Astrocyte (in vitro differentiated cells and primary cell): ENCODE data around the gene IRX3. TPM values are rescaled to one million over a fixed set of nuclear protein-coding genes. Genes with fewer than 3 reads are reported as not detected.

Experiments used
- DNase-seq: peaks from one replicate; pipeline ENCODE4 v3.0.0-alpha.2; 2010; ENCODE audit warnings: low read depth
- FAIRE-seq: peaks from 2 replicates; lab custom pipeline; 2011; peaks lifted over from hg19 to GRCh38; lab: Jason Lieb, UNC
- H2AFZ ChIP-seq: 2 replicates; pipeline ENCODE4 v1.6.0; 2012; ENCODE audit warnings: low read depth, low read length, inconsistent platforms
- H3K27ac ChIP-seq: 2 replicates; pipeline ENCODE4 v1.5.1; 2011; ENCODE audit warnings: low read depth, low read length, inconsistent platforms
- H3K27me3 ChIP-seq: 2 replicates; pipeline ENCODE4 v1.6.0; 2011; ENCODE audit warnings: low read length, inconsistent platforms; ENCODE audit not compliant: insufficient read depth
- H3K36me3 ChIP-seq: 2 replicates; pipeline ENCODE4 v1.5.1; 2011; ENCODE audit warnings: low read length, inconsistent platforms; ENCODE audit not compliant: insufficient read depth
- H3K4me1 ChIP-seq: 2 replicates; pipeline ENCODE4 v1.5.1; 2011; ENCODE audit warnings: low read length, inconsistent platforms; ENCODE audit not compliant: insufficient read depth
- H3K4me2 ChIP-seq: 2 replicates; pipeline ENCODE4 v1.6.0; 2012; ENCODE audit warnings: low read length, inconsistent platforms
- H3K4me3 ChIP-seq: 2 replicates; pipeline ENCODE4 v1.5.1; 2011; ENCODE audit warnings: low read depth, mild to moderate bottlenecking, low read length, inconsistent platforms; ENCODE audit not compliant: insufficient read depth
- H3K79me2 ChIP-seq: 2 replicates; pipeline ENCODE4 v1.6.0; 2012; ENCODE audit warnings: mild to moderate bottlenecking, low read length, inconsistent platforms; ENCODE audit not compliant: insufficient read depth
- H3K9ac ChIP-seq: 2 replicates; pipeline ENCODE4 v1.6.0; 2012; ENCODE audit warnings: mild to moderate bottlenecking, low read length, inconsistent platforms
- H3K9me3 ChIP-seq: 2 replicates; pipeline ENCODE4 v1.5.1; 2012; ENCODE audit warnings: low read depth, mild to moderate bottlenecking, low read length, inconsistent platforms; ENCODE audit not compliant: insufficient read depth
- H4K20me1 ChIP-seq: 2 replicates; pipeline ENCODE4 v1.6.0; 2012; ENCODE audit warnings: low read length, inconsistent platforms; ENCODE audit not compliant: insufficient read depth
- H3K27ac Mint-ChIP-seq: one replicate; pipeline ENCODE4 v1.8.0; 2021; ENCODE audit warnings: mild to moderate bottlenecking, mixed read lengths; ENCODE audit not compliant: unreplicated experiment
- H3K27me3 Mint-ChIP-seq: one replicate; pipeline ENCODE4 v1.8.0; 2021; ENCODE audit warnings: low read depth, mixed read lengths; ENCODE audit not compliant: unreplicated experiment
- H3K36me3 Mint-ChIP-seq: one replicate; pipeline ENCODE4 v1.8.0; 2021; ENCODE audit warnings: low read depth, mixed read lengths; ENCODE audit not compliant: unreplicated experiment
- H3K4me1 Mint-ChIP-seq: one replicate; pipeline ENCODE4 v1.8.0; 2021; ENCODE audit warnings: low read depth, mixed read lengths; ENCODE audit not compliant: unreplicated experiment
- H3K4me3 Mint-ChIP-seq: one replicate; pipeline ENCODE4 v1.8.0; 2021; ENCODE audit warnings: mild to moderate bottlenecking, moderate library complexity, mixed read lengths; ENCODE audit not compliant: unreplicated experiment
- H3K9me3 Mint-ChIP-seq: one replicate; pipeline ENCODE4 v1.8.0; 2021; ENCODE audit warnings: mild to moderate bottlenecking, mixed read lengths; ENCODE audit not compliant: unreplicated experiment
- CTCF ChIP-seq: IDR thresholded peaks from 2 replicates; pipeline ENCODE4 v1.5.1; 2011; ENCODE audit warnings: low read depth, mild to moderate bottlenecking, inconsistent platforms, low read length, moderate library complexity; ENCODE audit not compliant: insufficient read depth
- EZH2 ChIP-seq: IDR thresholded peaks from 2 replicates; pipeline ENCODE4 v1.6.1; 2012; ENCODE audit warnings: mild to moderate bottlenecking, low read length, inconsistent platforms; ENCODE audit not compliant: insufficient read depth
- total RNA-seq: library from RNA; stranded (reverse); gene quantifications from 2 replicates; pipeline ENCODE4 v1.2.1, GENCODE V29; 2021

Gene IRX3
- total RNA-seq, 1 donor from 2014 or later = 0.75 TPM

GRCh38 chr16:54270711-54271110, 15.9 kb downstream of the IRX3 start:
- DNase-seq = no peak
- Mint-ChIP-seq H3K27ac (no peak overlapping the region), H3K36me3 (no peaks in the 10 kb centered on the region), H3K27me3 (peaks cover 10% of the 10 kb centered on the region), H3K9me3 (no peaks in the 10 kb centered on the region), H3K4me1 (peaks cover 3% of the 10 kb centered on the region), H3K4me3 (no peak overlapping the region)
- Histone ChIP-seq H3K9ac (no peak overlapping the region), H3K36me3 (no peaks in the 10 kb centered on the region), H4K20me1 (no peaks in the 10 kb centered on the region), H3K4me3 (no peak overlapping the region), H3K4me1 (no peaks in the 10 kb centered on the region), H2AFZ (no peak overlapping the region), H3K4me2 (no peak overlapping the region), H3K9me3 (no peaks in the 10 kb centered on the region), H3K27ac (no peak overlapping the region), H3K79me2 (no peaks in the 10 kb centered on the region), H3K27me3 (peaks cover 4% of the 10 kb centered on the region)
- no peak for TF ChIP-seq CTCF
- no peak for TF ChIP-seq EZH2
- FAIRE-seq = no peak

GRCh38 chr16:54269461-54269860, 17.1 kb downstream of the IRX3 start:
- Mint-ChIP-seq H3K4me1 (peaks cover 5% of the 10 kb centered on the region), H3K4me3 (no peak overlapping the region), H3K27me3 (peaks cover 7% of the 10 kb centered on the region), H3K9me3 (no peaks in the 10 kb centered on the region), H3K36me3 (no peaks in the 10 kb centered on the region), H3K27ac (no peak overlapping the region)
- Histone ChIP-seq H3K36me3 (no peaks in the 10 kb centered on the region), H3K4me2 (no peak overlapping the region), H3K27ac (no peak overlapping the region), H3K9me3 (no peaks in the 10 kb centered on the region), H3K27me3 (peaks cover 8% of the 10 kb centered on the region), H3K9ac (no peak overlapping the region), H3K4me3 (no peak overlapping the region), H4K20me1 (no peaks in the 10 kb centered on the region), H2AFZ (no peak overlapping the region), H3K4me1 (no peaks in the 10 kb centered on the region), H3K79me2 (no peaks in the 10 kb centered on the region)
- DNase-seq (no peak), FAIRE-seq (no peak)
- TF ChIP-seq CTCF (no peak), EZH2 (no peak)

- Histone ChIP-seq H3K27ac (no peak overlapping the region), H3K9ac (no peak overlapping the region), H3K27me3 (peaks cover 8% of the 10 kb centered on the region), H3K79me2 (no peaks in the 10 kb centered on the region), H3K9me3 (no peaks in the 10 kb centered on the region), H3K36me3 (no peaks in the 10 kb centered on the region), H2AFZ (no peak overlapping the region), H4K20me1 (no peaks in the 10 kb centered on the region), H3K4me1 (no peaks in the 10 kb centered on the region), H3K4me3 (no peak overlapping the region), H3K4me2 (no peak overlapping the region)
- Mint-ChIP-seq H3K4me1 (peaks cover 5% of the 10 kb centered on the region), H3K27me3 (peaks cover 5% of the 10 kb centered on the region), H3K27ac (no peak overlapping the region), H3K36me3 (no peaks in the 10 kb centered on the region), H3K9me3 (peaks cover 2% of the 10 kb centered on the region), H3K4me3 (no peak overlapping the region)
- no peak for FAIRE-seq
- TF ChIP-seq EZH2 = no peak
- TF ChIP-seq CTCF = no peak
- DNase-seq = no peak
These were observed 17.8 kb downstream of the IRX3 start for GRCh38 chr16:54268766-54269165.
